ENCODE results near the gene MMP20. TPM values are rescaled to one million over a fixed set of nuclear protein-coding genes. Genes with fewer than 3 reads are reported as not detected.

MMP20 gene
- total RNA-seq, 2 experiments from 2014 or later, result not detected

DNA sequence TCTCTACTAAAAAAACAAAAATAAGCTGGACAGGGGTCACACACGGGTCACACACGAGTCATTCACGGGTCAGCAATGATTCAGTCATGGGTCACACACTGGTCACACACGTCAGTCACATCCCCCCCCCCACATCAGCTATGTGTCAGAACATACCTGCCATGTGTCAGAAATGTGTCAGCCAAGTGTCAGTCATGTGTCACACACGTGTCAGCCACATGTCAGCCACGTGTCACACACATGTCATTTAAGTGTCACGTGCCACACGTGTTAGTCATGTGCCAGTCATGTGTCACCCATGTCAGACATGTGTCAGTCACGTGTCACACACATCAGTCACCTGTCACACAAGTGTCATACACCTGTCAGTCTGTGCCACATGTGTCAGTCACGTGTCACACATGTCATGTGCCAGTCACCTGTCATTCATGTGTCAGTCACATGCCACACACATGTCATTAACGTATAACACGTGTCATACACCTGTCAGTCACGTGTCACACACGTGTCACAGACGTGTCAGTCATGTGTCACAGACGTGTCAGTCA lies 28.7 kb upstream of the MMP20 start:
- ChIA-PET POLR2A (no interaction called here), CTCF (interaction anchor here (6.5 kb wide), 1 partner anchor 12 kb away, joined by 37 read pairs; no protein-coding TSS in a partner anchor)
- no peaks in the 10 kb centered on the region for H3K4me1 Mint-ChIP-seq (ENCODE audit: low read depth)
- no peak overlapping the region for H3K4me3 Mint-ChIP-seq
- ATAC-seq (no peak), DNase-seq (no peak)
- no peaks in the 10 kb centered on the region for H3K9me3 Mint-ChIP-seq
- no peak overlapping the region for H3K27ac Mint-ChIP-seq
- TF ChIP-seq, protein P1, sequence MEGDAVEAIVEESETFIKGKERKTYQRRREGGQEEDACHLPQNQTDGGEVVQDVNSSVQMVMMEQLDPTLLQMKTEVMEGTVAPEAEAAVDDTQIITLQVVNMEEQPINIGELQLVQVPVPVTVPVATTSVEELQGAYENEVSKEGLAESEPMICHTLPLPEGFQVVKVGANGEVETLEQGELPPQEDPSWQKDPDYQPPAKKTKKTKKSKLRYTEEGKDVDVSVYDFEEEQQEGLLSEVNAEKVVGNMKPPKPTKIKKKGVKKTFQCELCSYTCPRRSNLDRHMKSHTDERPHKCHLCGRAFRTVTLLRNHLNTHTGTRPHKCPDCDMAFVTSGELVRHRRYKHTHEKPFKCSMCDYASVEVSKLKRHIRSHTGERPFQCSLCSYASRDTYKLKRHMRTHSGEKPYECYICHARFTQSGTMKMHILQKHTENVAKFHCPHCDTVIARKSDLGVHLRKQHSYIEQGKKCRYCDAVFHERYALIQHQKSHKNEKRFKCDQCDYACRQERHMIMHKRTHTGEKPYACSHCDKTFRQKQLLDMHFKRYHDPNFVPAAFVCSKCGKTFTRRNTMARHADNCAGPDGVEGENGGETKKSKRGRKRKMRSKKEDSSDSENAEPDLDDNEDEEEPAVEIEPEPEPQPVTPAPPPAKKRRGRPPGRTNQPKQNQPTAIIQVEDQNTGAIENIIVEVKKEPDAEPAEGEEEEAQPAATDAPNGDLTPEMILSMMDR (IDR thresholded peaks at IDR 0.05), result no peak
- no peaks in the 10 kb centered on the region for H3K36me3 Mint-ChIP-seq (ENCODE audit: low read depth)
- intact Hi-C loops (cut with micrococcal nuclease), result no loop called here
- peaks cover 13% of the 10 kb centered on the region for H3K27me3 Mint-ChIP-seq

GRCh38 chr11:102647430-102647829 lies 22.3 kb upstream of the MMP20 start:
- ChIA-PET CTCF (interaction anchor here (1.5 kb wide), 1 partner anchor 24 kb away, joined by 3 read pairs; no protein-coding TSS in a partner anchor), POLR2A (interaction anchor here (0.8 kb wide), 1 partner anchor 33 kb away, joined by 3 read pairs; no protein-coding TSS in a partner anchor)
- no peaks in the 10 kb centered on the region for H3K4me1 Mint-ChIP-seq (ENCODE audit: low read depth)
- H3K36me3 Mint-ChIP-seq (ENCODE audit: low read depth), result no peaks in the 10 kb centered on the region
- TF ChIP-seq, protein P1 (IDR thresholded peaks at IDR 0.05), result no peak
- ATAC-seq (no peak), DNase-seq (no peak)
- no peak overlapping the region for H3K27ac Mint-ChIP-seq
- intact Hi-C loops (cut with micrococcal nuclease), result no loop called here
- no peak overlapping the region for H3K4me3 Mint-ChIP-seq
- H3K27me3 Mint-ChIP-seq, result peaks cover 9% of the 10 kb centered on the region
- H3K9me3 Mint-ChIP-seq, result no peaks in the 10 kb centered on the region

- ChIA-PET POLR2A (interaction anchor here (0.6 kb wide), 1 partner anchor 324 kb away, joined by 3 read pairs; no protein-coding TSS in a partner anchor), CTCF (no interaction called here)
- Mint-ChIP-seq H3K4me3 (no peak overlapping the region), H3K27ac (no peak overlapping the region), H3K9me3 (no peaks in the 10 kb centered on the region), H3K36me3 (ENCODE audit: low read depth) (no peaks in the 10 kb centered on the region), H3K4me1 (ENCODE audit: low read depth) (no peaks in the 10 kb centered on the region), H3K27me3 (peaks cover 7% of the 10 kb centered on the region)
- TF ChIP-seq, protein P1 (IDR thresholded peaks at IDR 0.05), result no peak
- ATAC-seq, result no peak
- intact Hi-C loops (cut with micrococcal nuclease), result no loop called here
- DNase-seq, result no peak
Measured at GRCh38 chr11:102643941-102644340, 18.8 kb upstream of the MMP20 start.

GRCh38 chr11:102640946-102641345 lies 15.8 kb upstream of the MMP20 start:
- H3K27me3 Mint-ChIP-seq, result peaks cover 5% of the 10 kb centered on the region
- intact Hi-C loops (cut with micrococcal nuclease), result no loop called here
- H3K4me3 Mint-ChIP-seq, result no peak overlapping the region
- no peak for ATAC-seq
- CTCF ChIA-PET, result interaction anchor here (0.9 to 1.4 kb wide), 2 partner anchors 16 to 299 kb away, joined by 4 to 5 read pairs; partner anchors contain the start of gene MMP20
- H3K4me1 Mint-ChIP-seq (ENCODE audit: low read depth), result no peaks in the 10 kb centered on the region
- TF ChIP-seq, protein P1 (IDR thresholded peaks at IDR 0.05), result no peak
- DNase-seq, result no peak
- H3K36me3 Mint-ChIP-seq (ENCODE audit: low read depth), result no peaks in the 10 kb centered on the region
- H3K9me3 Mint-ChIP-seq, result no peaks in the 10 kb centered on the region
- no peak overlapping the region for H3K27ac Mint-ChIP-seq
- POLR2A ChIA-PET, result no interaction called here

DNA sequence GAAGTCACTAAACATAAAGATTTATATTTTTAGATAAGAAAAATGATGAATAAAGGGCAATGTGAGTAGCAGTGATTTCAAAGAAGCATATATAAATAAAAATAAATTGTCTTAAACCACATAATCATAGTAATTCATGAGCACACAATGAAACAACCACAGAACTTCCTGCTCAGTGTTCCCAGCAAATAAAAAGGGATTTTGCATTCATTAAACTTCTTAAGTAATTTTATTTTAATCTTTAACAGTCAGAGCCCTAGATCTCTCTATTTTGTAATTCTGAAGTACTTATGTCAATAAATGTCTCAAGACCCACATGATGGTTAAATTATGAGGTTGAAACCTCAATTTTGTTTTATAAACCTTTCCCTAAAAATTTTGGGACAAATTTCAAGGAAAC lies 14.5 kb upstream of the MMP20 start:
- intact Hi-C loops (cut with micrococcal nuclease), result no loop called here
- DNase-seq (no peak), ATAC-seq (no peak)
- Mint-ChIP-seq H3K27me3 (peaks cover 5% of the 10 kb centered on the region), H3K4me3 (no peak overlapping the region), H3K27ac (no peak overlapping the region), H3K9me3 (no peaks in the 10 kb centered on the region), H3K36me3 (ENCODE audit: low read depth) (no peaks in the 10 kb centered on the region), H3K4me1 (ENCODE audit: low read depth) (no peaks in the 10 kb centered on the region)
- ChIA-PET POLR2A (no interaction called here), CTCF (interaction anchor here (1.2 kb wide), 1 partner anchor 27 kb away, joined by 4 read pairs; no protein-coding TSS in a partner anchor)
- TF ChIP-seq, protein P1 (IDR thresholded peaks at IDR 0.05), result no peak
